HEK293T (cell line): ENCODE measurements around the gene FAM47C.
"Not testable (repeated sequence)": the region's sequence is repeated elsewhere in the genome, so short reads cannot be mapped to it uniquely, and the experiment has no call there.

Source experiments
- CTCF ChIA-PET: fragments of 350-600 bp; formaldehyde crosslinking; extraction: SDS; loops from one replicate; lab custom pipeline; 2021; ENCODE audit warnings: antibody characterized with exemption, inconsistent platforms; lab: Yijun Ruan, JAX
- POLR2A ChIA-PET: fragments of 350-600 bp; formaldehyde crosslinking; extraction: SDS; loops from one replicate; lab custom pipeline; 2020; ENCODE audit warnings: antibody characterized with exemption, inconsistent platforms; lab: Yijun Ruan, JAX
- DNase-seq: peaks from one replicate; pipeline ENCODE4 v3.0.0; 2012; ENCODE audit warnings: mixed read lengths; ENCODE audit errors: extremely low spot score
- ARNT ChIP-seq: fragments of 450-650 bp; IDR thresholded peaks from 2 replicates; pipeline ENCODE4 v1.6.1; 2017; ENCODE audit warnings: mild to moderate bottlenecking
- BHLHE40 ChIP-seq: fragments of 450-650 bp; IDR thresholded peaks from 2 replicates; pipeline ENCODE4 v1.6.1; 2016; ENCODE audit warnings: mild to moderate bottlenecking, moderate library complexity, borderline replicate concordance
- CTBP1 ChIP-seq: fragments of 450-650 bp; IDR thresholded peaks from 2 replicates; pipeline ENCODE4 v1.6.1; 2016; ENCODE audit warnings: borderline replicate concordance
- ELF4 ChIP-seq: fragments of 450-650 bp; IDR thresholded peaks from 2 replicates; pipeline ENCODE4 v1.6.1; 2017; ENCODE audit warnings: antibody characterized with exemption
- FOXA1 ChIP-seq: fragments of 450-650 bp; IDR thresholded peaks from 2 replicates; pipeline ENCODE4 v1.6.1; 2016; ENCODE audit warnings: mild to moderate bottlenecking
- FOXK2 ChIP-seq: fragments of 450-650 bp; IDR thresholded peaks from 2 replicates; pipeline ENCODE4 v1.6.1; 2016; ENCODE audit warnings: mild to moderate bottlenecking
- FOXM1 ChIP-seq: fragments of 450-650 bp; IDR thresholded peaks from 2 replicates; pipeline ENCODE4 v1.6.1; 2017; ENCODE audit warnings: mild to moderate bottlenecking, borderline replicate concordance
- HDGF ChIP-seq: fragments of 450-650 bp; IDR thresholded peaks from 2 replicates; pipeline ENCODE4 v1.6.1; 2017; ENCODE audit warnings: antibody characterized with exemption, borderline replicate concordance
- L3MBTL2 ChIP-seq: fragments of 450-650 bp; conservative IDR thresholded peaks from 2 replicates; pipeline ENCODE4 v1.6.1; 2016; ENCODE audit warnings: mild to moderate bottlenecking
- LEF1 ChIP-seq: fragments of 450-650 bp; IDR thresholded peaks from 2 replicates; pipeline ENCODE4 v1.6.1; 2017; ENCODE audit warnings: mild to moderate bottlenecking, borderline replicate concordance
- NFRKB ChIP-seq: fragments of 450-650 bp; IDR thresholded peaks from 2 replicates; pipeline ENCODE4 v1.6.1; 2016; ENCODE audit warnings: mild to moderate bottlenecking, moderate library complexity
- PKNOX1 ChIP-seq: fragments of 450-650 bp; IDR thresholded peaks from 2 replicates; pipeline ENCODE4 v1.6.1; 2016
- SP1 ChIP-seq: fragments of 450-650 bp; IDR thresholded peaks from 2 replicates; pipeline ENCODE4 v1.6.1; 2017
- SUZ12 ChIP-seq: fragments of 450-650 bp; IDR thresholded peaks from 2 replicates; pipeline ENCODE4 v1.6.1; 2016; ENCODE audit warnings: mild to moderate bottlenecking
- TARDBP ChIP-seq: fragments of 450-650 bp; IDR thresholded peaks from 2 replicates; pipeline ENCODE4 v1.6.1; 2016
- ZNF384 ChIP-seq: fragments of 450-650 bp; IDR thresholded peaks from 2 replicates; pipeline ENCODE4 v1.6.1; 2016

The FAM47C gene

GRCh38 chrX:37010496-37010895 lies 2.3 kb downstream of the FAM47C start:
- DNase-seq, result no peak
- CTCF ChIA-PET, result no interaction called here
- TF ChIP-seq BHLHE40, result no peak
- no peak for TF ChIP-seq FOXM1
- TF ChIP-seq L3MBTL2, result no peak
- TF ChIP-seq PKNOX1, result no peak
- no peak for TF ChIP-seq CTBP1
- no peak for TF ChIP-seq HDGF
- TF ChIP-seq ARNT, result no peak
- no peak for TF ChIP-seq SUZ12
- no peak for TF ChIP-seq FOXK2
- TF ChIP-seq LEF1, result no peak
- TF ChIP-seq SP1, result no peak
- TF ChIP-seq ELF4, result no peak
- TF ChIP-seq ZNF384, result no peak
- no peak for TF ChIP-seq TARDBP
- TF ChIP-seq FOXA1, result no peak
- no peak for TF ChIP-seq NFRKB
- POLR2A ChIA-PET, result no interaction called here

- POLR2A ChIA-PET, result not testable (repeated sequence)
Measured at GRCh38 chrX:37034260-37034659, 26.1 kb downstream of the FAM47C start.

GRCh38 chrX:37036674-37037220 lies 28.6 kb downstream of the FAM47C start:
- DNase-seq, CTCF ChIA-PET: not testable (repeated sequence)

More at GRCh38 chrX:37034260-37034659, 26.1 kb downstream of the FAM47C start:
- DNase-seq, CTCF ChIA-PET: not testable (repeated sequence)

GRCh38 chrX:37038814-37039213 lies 30.6 kb downstream of the FAM47C start:
- POLR2A ChIA-PET, result not testable (repeated sequence)

More at GRCh38 chrX:37036674-37037220, 28.6 kb downstream of the FAM47C start:
- POLR2A ChIA-PET, result not testable (repeated sequence)

GRCh38 chrX:37042956-37043885 lies 35.1 kb downstream of the FAM47C start:
- CTCF ChIA-PET, DNase-seq, POLR2A ChIA-PET: not testable (repeated sequence)

More at GRCh38 chrX:37038814-37039213, 30.6 kb downstream of the FAM47C start:
- CTCF ChIA-PET, DNase-seq: not testable (repeated sequence)

- TF ChIP-seq FOXK2, result no peak
- TF ChIP-seq NFRKB, result no peak
- TF ChIP-seq SUZ12, result no peak
- no peak for TF ChIP-seq CTBP1
- no peak for TF ChIP-seq HDGF
- TF ChIP-seq LEF1, result no peak
- TF ChIP-seq BHLHE40, result no peak
- TF ChIP-seq L3MBTL2, result no peak
- no peak for TF ChIP-seq ARNT
- TF ChIP-seq ZNF384, result no peak
- ChIA-PET CTCF (no interaction called here), POLR2A (no interaction called here)
- DNase-seq, result no peak
Measured at GRCh38 chrX:37047776-37048175, 39.6 kb downstream of the FAM47C start.

- CTCF ChIA-PET, DNase-seq, POLR2A ChIA-PET: not testable (repeated sequence)
Measured at GRCh38 chrX:37057572-37057971, 49.4 kb downstream of the FAM47C start.

GRCh38 chrX:37060999-37061398 lies 52.8 kb downstream of the FAM47C start:
- CTCF ChIA-PET, result no interaction called here
- POLR2A ChIA-PET, result no interaction called here
- peak; percentile 31 for DNase-seq
- no peak for TF ChIP-seq BHLHE40
